ENCODE data around the gene TMEM255B. TPM values are rescaled to one million over a fixed set of nuclear protein-coding genes. Genes with fewer than 3 reads are reported as not detected.

Gene TMEM255B
- polyA plus RNA-seq, 3 donors, result 5.1 to 7.5 (median 5.9) TPM

DNA sequence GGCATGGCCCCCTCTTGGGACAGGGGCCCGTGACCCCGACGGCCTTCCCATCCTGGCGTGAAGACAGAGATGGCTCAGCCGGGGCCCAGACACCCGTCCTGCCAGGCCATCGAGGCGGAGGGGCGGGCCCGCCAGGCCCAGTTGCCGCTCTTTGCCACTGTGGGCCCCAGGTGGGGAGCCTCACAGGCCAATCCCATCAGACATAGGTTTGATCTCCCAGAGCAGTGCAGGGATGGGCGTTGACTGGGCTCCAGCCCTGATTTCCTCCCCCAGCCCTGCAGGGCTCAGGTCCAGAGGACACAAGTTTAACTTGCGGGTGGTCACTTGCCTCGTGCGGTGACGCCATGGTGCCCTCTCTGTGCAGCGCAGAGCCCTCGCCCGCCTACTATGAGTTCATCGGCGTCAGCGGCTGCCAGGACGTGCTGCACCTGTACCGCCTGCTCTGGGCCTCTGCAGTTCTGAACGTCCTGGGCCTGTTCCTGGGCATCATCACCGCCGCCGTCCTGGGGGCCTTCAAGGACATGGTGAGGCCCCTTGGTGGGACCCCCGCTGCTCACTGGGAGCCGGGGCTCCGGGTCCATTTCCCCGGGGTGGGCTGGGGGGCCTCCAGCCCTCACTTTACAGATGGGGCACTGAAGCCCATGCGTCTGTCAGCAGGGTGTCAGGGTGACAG is 42.4 kb downstream of the TMEM255B start:
- 92% methylated on average over 33 of the region's 33 CpGs for WGBS (ENCODE audit: insufficient coverage)
- H3K4me2 ChIP-seq (replicated peaks; ENCODE audit: extremely low read depth, low read length, poor library complexity, severe bottlenecking), result no peak overlapping the region

GRCh38 chr13:113802090-113802531 is 43.1 kb downstream of the TMEM255B start:
- DNase-seq, result no peak
- H3K36me3 ChIP-seq (replicated peaks in 1 of 2; ENCODE audit: control insufficient read depth in 1 of 2, insufficient read depth in 2 of 2, low read length in 2 of 2), result no peaks in the 10 kb centered on the region
- intact Hi-C loops (cut with micrococcal nuclease), result no loop called here
- H3K9me3 ChIP-seq (replicated peaks in 1 of 2; ENCODE audit: control insufficient read depth in 1 of 2, insufficient read depth in 1 of 2, low read length in 2 of 2), result peaks cover 6 to 24% of the 10 kb centered on the region in 2 donors
- no peak overlapping the region for H3K4me2 ChIP-seq (replicated peaks; ENCODE audit: extremely low read depth, low read length, poor library complexity, severe bottlenecking)
- Mint-ChIP-seq H3K36me3 (no peaks in the 10 kb centered on the region), H3K27me3 (ENCODE audit: low read depth in 3 of 3) (peaks cover 0 to 6% (median 0%) of the 10 kb centered on the region in 3 donors), H3K9me3 (peaks cover 10 to 27% (median 17%) of the 10 kb centered on the region in 7 donors), H3K4me1 (no peaks in the 10 kb centered on the region), H3K27ac (no peak overlapping the region), H3K4me3 (no peak overlapping the region)
- no peaks in the 10 kb centered on the region for H4K20me1 ChIP-seq (ENCODE audit: insufficient read depth, low read length)
- no peak overlapping the region for H3K27ac ChIP-seq (ENCODE audit: low read depth in 1 of 2, low read length in 2 of 2)
- TF ChIP-seq, protein P1, sequence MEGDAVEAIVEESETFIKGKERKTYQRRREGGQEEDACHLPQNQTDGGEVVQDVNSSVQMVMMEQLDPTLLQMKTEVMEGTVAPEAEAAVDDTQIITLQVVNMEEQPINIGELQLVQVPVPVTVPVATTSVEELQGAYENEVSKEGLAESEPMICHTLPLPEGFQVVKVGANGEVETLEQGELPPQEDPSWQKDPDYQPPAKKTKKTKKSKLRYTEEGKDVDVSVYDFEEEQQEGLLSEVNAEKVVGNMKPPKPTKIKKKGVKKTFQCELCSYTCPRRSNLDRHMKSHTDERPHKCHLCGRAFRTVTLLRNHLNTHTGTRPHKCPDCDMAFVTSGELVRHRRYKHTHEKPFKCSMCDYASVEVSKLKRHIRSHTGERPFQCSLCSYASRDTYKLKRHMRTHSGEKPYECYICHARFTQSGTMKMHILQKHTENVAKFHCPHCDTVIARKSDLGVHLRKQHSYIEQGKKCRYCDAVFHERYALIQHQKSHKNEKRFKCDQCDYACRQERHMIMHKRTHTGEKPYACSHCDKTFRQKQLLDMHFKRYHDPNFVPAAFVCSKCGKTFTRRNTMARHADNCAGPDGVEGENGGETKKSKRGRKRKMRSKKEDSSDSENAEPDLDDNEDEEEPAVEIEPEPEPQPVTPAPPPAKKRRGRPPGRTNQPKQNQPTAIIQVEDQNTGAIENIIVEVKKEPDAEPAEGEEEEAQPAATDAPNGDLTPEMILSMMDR (IDR thresholded peaks at IDR 0.05), result no peak
- no peak overlapping the region for H3K4me3 ChIP-seq (replicated peaks in 1 of 3; ENCODE audit: low read depth in 2 of 3, low read length in 3 of 3)
- no peaks in the 10 kb centered on the region for H3K27me3 ChIP-seq (ENCODE audit: control insufficient read depth in 2 of 2, insufficient read depth in 2 of 2, low read length in 2 of 2)
- H3K79me2 ChIP-seq (ENCODE audit: insufficient read depth, low read length), result no peaks in the 10 kb centered on the region
- H2AFZ ChIP-seq (ENCODE audit: insufficient read depth, low read depth, low read length, poor library complexity, severe bottlenecking), result no peak overlapping the region
- H3K4me1 ChIP-seq (ENCODE audit: control insufficient read depth in 1 of 2, insufficient read depth in 2 of 2, low read length in 2 of 2), result no peaks in the 10 kb centered on the region
- 8% methylated on average over 10 of the region's 15 CpGs for WGBS (ENCODE audit: insufficient coverage)
- H3K9ac ChIP-seq (ENCODE audit: insufficient read depth, low read length, poor library complexity, severe bottlenecking), result no peak overlapping the region

More for the DNA sequence above, 42.4 kb downstream of the TMEM255B start:
- H3K27me3 ChIP-seq (ENCODE audit: control insufficient read depth in 2 of 2, insufficient read depth in 2 of 2, low read length in 2 of 2), result no peaks in the 10 kb centered on the region
- TF ChIP-seq, protein P1 (IDR thresholded peaks at IDR 0.05), result no peak
- no peak for DNase-seq
- no peak overlapping the region for H3K4me3 ChIP-seq (replicated peaks in 1 of 3; ENCODE audit: low read depth in 2 of 3, low read length in 3 of 3)
- H3K4me1 Mint-ChIP-seq, result no peaks in the 10 kb centered on the region
- no peaks in the 10 kb centered on the region for H3K4me1 ChIP-seq (ENCODE audit: control insufficient read depth in 1 of 2, insufficient read depth in 2 of 2, low read length in 2 of 2)
- no peaks in the 10 kb centered on the region for H3K36me3 Mint-ChIP-seq
- H3K27ac ChIP-seq (ENCODE audit: low read depth in 1 of 2, low read length in 2 of 2), result no peak overlapping the region
- no peak overlapping the region for H2AFZ ChIP-seq (ENCODE audit: insufficient read depth, low read depth, low read length, poor library complexity, severe bottlenecking)
- peaks cover 0 to 17% of the 10 kb centered on the region in 2 donors for H3K9me3 ChIP-seq (replicated peaks in 1 of 2; ENCODE audit: control insufficient read depth in 1 of 2, insufficient read depth in 1 of 2, low read length in 2 of 2)
- H3K27me3 Mint-ChIP-seq (ENCODE audit: low read depth in 3 of 3), result peaks cover 0 to 6% (median 0%) of the 10 kb centered on the region in 3 donors
- H3K9ac ChIP-seq (ENCODE audit: insufficient read depth, low read length, poor library complexity, severe bottlenecking), result no peak overlapping the region
- no peaks in the 10 kb centered on the region for H3K79me2 ChIP-seq (ENCODE audit: insufficient read depth, low read length)
- no peaks in the 10 kb centered on the region for H4K20me1 ChIP-seq (ENCODE audit: insufficient read depth, low read length)
- intact Hi-C loops (cut with micrococcal nuclease), result no loop called here
- H3K4me3 Mint-ChIP-seq, result no peak overlapping the region
- peaks cover 8 to 20% (median 11%) of the 10 kb centered on the region in 7 donors for H3K9me3 Mint-ChIP-seq
- no peaks in the 10 kb centered on the region for H3K36me3 ChIP-seq (replicated peaks in 1 of 2; ENCODE audit: control insufficient read depth in 1 of 2, insufficient read depth in 2 of 2, low read length in 2 of 2)
- no peak overlapping the region for H3K27ac Mint-ChIP-seq

Measured in CD14-positive monocyte (primary cell).